Ovary (tissue), 3 donors: ENCODE data around the gene CARTPT.

Experiments used
- CTCF ChIP-seq, 3 donors: fragments of 450-650 bp in 2 of 3; fragments of 200-600 bp in 1 of 3; IDR thresholded peaks; one replicate each; pipeline versions ENCODE4 v1.5.1 to v1.8.0; 2016 to 2022; ENCODE audit warnings: antibody characterized with exemption in 3 of 3, mild to moderate bottlenecking in 1 of 3
- EP300 ChIP-seq: sonication (generic); formaldehyde crosslinking; IDR thresholded peaks from one replicate; pipeline ENCODE4 v1.6.1; 2017; ENCODE audit warnings: antibody characterized with exemption
- POLR2A ChIP-seq: fragments of 450-650 bp; IDR thresholded peaks from one replicate; pipeline ENCODE4 v1.6.1; 2017; ENCODE audit warnings: antibody characterized with exemption, mild to moderate bottlenecking, moderate library complexity
- donor health status: DM: no; HTN: no; CAD: no.

DNA sequence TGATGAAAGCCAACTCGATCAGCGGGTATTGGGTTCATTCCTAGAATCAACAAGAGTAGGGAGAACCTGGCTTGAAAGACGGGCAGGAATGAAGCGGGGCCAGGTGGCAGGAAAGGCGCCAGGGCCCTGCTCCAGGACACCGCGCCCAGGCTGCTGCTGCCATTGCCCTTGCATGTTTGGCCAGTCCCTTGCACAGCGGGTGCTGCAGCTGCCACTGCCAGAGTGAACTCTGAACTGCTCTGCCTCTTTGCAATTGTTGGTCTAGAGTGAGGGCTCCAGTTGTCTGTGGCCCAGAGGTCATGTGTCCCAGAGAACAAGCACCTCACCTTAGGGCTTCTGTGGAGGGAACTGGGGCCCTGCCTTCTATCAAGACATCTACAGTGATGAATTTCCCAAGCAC, 24.0 kb upstream of the CARTPT start:
- TF ChIP-seq CTCF (IDR thresholded peaks at IDR 0.05) (no peak), EP300 (no peak), POLR2A (no peak)
